K562 (cell line): ENCODE data around the gene YIPF4. TPM values are rescaled to one million over a fixed set of nuclear protein-coding genes. Genes with fewer than 3 reads are reported as not detected.

ENCODE experiments used
- ATAC-seq: fragments of 200-7000 bp; cut with Tn5 transposase; 3 replicates; pipeline ENCODE4 v1.9.1; 2020; ENCODE audit warnings: moderate library complexity
- BruUV-seq: library from RNA; stranded (reverse); fragments of 400-500 nt; replicated peaks from 2 replicates; lab custom pipeline; 2021; lab: Mats Ljungman, UMichigan
- CTCF ChIA-PET: fragments of 300-600 bp; formaldehyde crosslinking; extraction: SDS; loops from one replicate; lab custom pipeline; 2021; ENCODE audit warnings: low intra/inter-chr PET ratio; lab: Yijun Ruan, JAX
- POLR2A ChIA-PET: fragments of 300-600, 350-650 bp; sonication (Branson Sonifier 250); formaldehyde crosslinking; extraction: SDS; loops from one replicate; lab custom pipeline; 2021; ENCODE audit warnings: antibody characterized with exemption, inconsistent platforms; lab: Yijun Ruan, JAX
- DNase-seq, 4 experiments: peaks; one replicate each; pipeline versions ENCODE4 v3.0.0 to v3.0.0-alpha.2; 2011 to 2018; ENCODE audit warnings: low spot score in 3 of 4, mixed read lengths in 3 of 4; ENCODE audit errors: extremely low read depth in 1 of 4
- FAIRE-seq: peaks from 2 replicates; lab custom pipeline; 2011; peaks lifted over from hg19 to GRCh38; lab: Jason Lieb, UNC
- H2AFZ ChIP-seq: 2 replicates; pipeline ENCODE4 v1.6.0; 2011; ENCODE audit warnings: low read depth, low read length, control low read depth, inconsistent platforms
- H3K27ac ChIP-seq: fragments of 200-600 bp; 3 replicates; pipeline ENCODE4 v1.8.0; 2011; ENCODE audit warnings: low read depth, mild to moderate bottlenecking, control low read depth, inconsistent platforms, low read length, moderate library complexity, mixed read lengths; ENCODE audit errors: extremely low read depth
- H3K27me3 ChIP-seq, 2 experiments: fragments of 300-600 bp in 1 of 2; 2 replicates in 1 of 2; 3 replicates in 1 of 2; pipeline versions ENCODE4 v1.6.0 to v1.8.0; 2011; ENCODE audit warnings: inconsistent platforms in 2 of 2, low read length in 2 of 2, mild to moderate bottlenecking in 1 of 2, mixed read lengths in 1 of 2, moderate library complexity in 1 of 2; ENCODE audit not compliant: control insufficient read depth in 2 of 2, insufficient read depth in 2 of 2
- H3K36me3 ChIP-seq: fragments of 300-600 bp; 3 replicates; pipeline ENCODE4 v1.8.0; 2011; ENCODE audit warnings: mild to moderate bottlenecking, low read length, inconsistent platforms; ENCODE audit not compliant: control insufficient read depth, insufficient read depth
- H3K4me1 ChIP-seq, 2 experiments: fragments of 200-600 bp in 1 of 2; replicated peaks in 1 of 2; 2 replicates in 1 of 2; 3 replicates in 1 of 2; pipeline versions ENCODE4 v1.5.1 to v1.8.0; 2011; ENCODE audit warnings: inconsistent platforms in 2 of 2, low read length in 2 of 2, mild to moderate bottlenecking in 1 of 2, mixed read lengths in 1 of 2, moderate library complexity in 1 of 2; ENCODE audit not compliant: control insufficient read depth in 2 of 2, insufficient read depth in 2 of 2
- H3K4me2 ChIP-seq: 2 replicates; pipeline ENCODE4 v1.6.1; 2011; ENCODE audit warnings: low read length, control low read depth, inconsistent platforms, mixed read lengths; ENCODE audit not compliant: insufficient read depth
- H3K4me3 ChIP-seq: fragments of 200-600 bp; sonication (generic), shearing (Covaris generic); 2 replicates; pipeline ENCODE4 v1.5.1; 2016; ENCODE audit warnings: control low read depth, inconsistent platforms
- H3K79me2 ChIP-seq: fragments of 200-600 bp; 3 replicates; pipeline ENCODE4 v1.8.0; 2011; ENCODE audit warnings: low read length, inconsistent platforms; ENCODE audit not compliant: control insufficient read depth, insufficient read depth
- H3K9ac ChIP-seq, 2 experiments: 2 replicates each; pipeline versions ENCODE4 v1.6.0 to v1.6.1; 2011; ENCODE audit warnings: low read depth in 2 of 2, low read length in 2 of 2, control low read depth in 1 of 2, inconsistent platforms in 1 of 2, mild to moderate bottlenecking in 1 of 2, mixed read lengths in 1 of 2; ENCODE audit not compliant: insufficient read depth in 1 of 2
- H3K9me1 ChIP-seq: one replicate; pipeline ENCODE4 v1.6.0; 2011; ENCODE audit warnings: inconsistent platforms, mild to moderate bottlenecking, low read length, moderate library complexity; ENCODE audit not compliant: control insufficient read depth, insufficient read depth
- H3K9me3 ChIP-seq: replicated peaks from 2 replicates; pipeline ENCODE4 v1.5.1; 2011; ENCODE audit warnings: low read depth, low read length, inconsistent platforms; ENCODE audit not compliant: control insufficient read depth, insufficient read depth
- H4K20me1 ChIP-seq: replicated peaks from 2 replicates; pipeline ENCODE4 v1.6.1; 2011; ENCODE audit warnings: low read length, inconsistent platforms, mixed read lengths; ENCODE audit not compliant: control insufficient read depth, insufficient read depth
- CHD4 ChIP-seq: fragments of 200-600 bp; sonication (generic); IDR thresholded peaks from 3 replicates; pipeline ENCODE4 v1.6.1; 2012; ENCODE audit warnings: low read depth, mild to moderate bottlenecking, mixed read lengths, low read length, inconsistent platforms; ENCODE audit not compliant: insufficient read depth, insufficient replicate concordance, poor library complexity, severe bottlenecking
- ELF4 ChIP-seq: fragments of 450-650 bp; formaldehyde crosslinking; IDR thresholded peaks from 2 replicates; pipeline ENCODE4 v1.4.0; 2022; ENCODE audit warnings: missing genetic modification characterization
- EP300 ChIP-seq: IDR thresholded peaks from 2 replicates; pipeline ENCODE4 v1.6.1; 2012; ENCODE audit warnings: low read length, improper control_type of control experiment
- FOS ChIP-seq: IDR thresholded peaks from 3 replicates; pipeline ENCODE4 v1.6.1; 2011; ENCODE audit not compliant: insufficient read length; ENCODE audit errors: extremely low read depth
- NR2C1 ChIP-seq, 2 experiments: fragments of 450-650 bp; IDR thresholded peaks; 2 replicates each; pipeline ENCODE4 v1.6.1; 2017; ENCODE audit warnings: mild to moderate bottlenecking in 2 of 2, antibody characterized with exemption in 1 of 2, inconsistent platforms in 1 of 2, missing compliant biosample characterization in 1 of 2, missing genetic modification characterization in 1 of 2
- SOX6 ChIP-seq: fragments of 450-650 bp; IDR thresholded peaks from 2 replicates; pipeline ENCODE4 v1.6.1; 2014; ENCODE audit warnings: mild to moderate bottlenecking
- WGBS: fragments of 100-300 bp; shearing (Covaris generic); methylation state at CpG from one replicate; pipeline ENCODE4 v1.1.6; 2016; ENCODE audit warnings: low coverage, mixed read lengths; ENCODE audit not compliant: insufficient coverage; ENCODE audit errors: missing lambda C conversion rate; 5-methylcytosine and 5-hydroxymethylcytosine counted together
- in situ Hi-C: fragments of 300-500 bp; cut with MboI; formaldehyde crosslinking; loops from 4 replicates; pipeline ENCODE4 v1.15.0; 2018; ENCODE audit warnings: inconsistent platforms, mixed read lengths
- intact Hi-C: fragments of 100-400 bp; cut with micrococcal nuclease; formaldehyde crosslinking; loops from 2 replicates; pipeline ENCODE4 v1.14.2; 2022
- polyA plus RNA-seq, 8 experiments: library from polyadenylated mRNA; depleted of rRNA in 4 of 8; stranded (reverse) in 5 of 8; unstranded in 3 of 8; fragments of >200 nt; fragmentation: Nextera tagmentation in 2 of 8; fragmentation: Illumina TruSeq in 1 of 8; extraction: Ambion mirVana in 2 of 8; extraction: Trizol in 1 of 8; gene quantifications; 2 replicates each; pipeline versions ENCODE4 v1.2.1 to v1.2.3, GENCODE V29; 2011 to 2014; ENCODE audit warnings: inconsistent platforms in 1 of 8, missing spikeins in 1 of 8
- total RNA-seq, 7 experiments: library from RNA; depleted of rRNA in 6 of 7; stranded (reverse); fragments of >200 nt in 6 of 7; fragmentation: Illumina TruSeq in 2 of 7; extraction: Trizol in 2 of 7; gene quantifications; 2 replicates each; pipeline versions ENCODE4 v1.2.1 to v1.2.3, GENCODE V29; 2011 to 2021; ENCODE audit warnings: low replicate concordance in 1 of 7
- TF ChIP-seq, protein P1 (sequence below): IDR thresholded peaks from 2 replicates; pipeline ENCODE4 v1.6.1; 2012; ENCODE audit warnings: low read depth, low read length, improper control_type of control experiment, borderline replicate concordance
- TF ChIP-seq, protein P2 (sequence below): sonication (generic); formaldehyde crosslinking; IDR thresholded peaks from 2 replicates; pipeline ENCODE4 v1.8.1; 2023; ENCODE audit warnings: mild to moderate bottlenecking, missing genetic modification reagents
- TF ChIP-seq, protein P3 (sequence below): sonication (generic); formaldehyde crosslinking; IDR thresholded peaks from 2 replicates; pipeline ENCODE4 v1.8.1; 2023; ENCODE audit warnings: missing genetic modification reagents, mild to moderate bottlenecking, borderline replicate concordance

The YIPF4 gene
- total and polyA plus RNA-seq, 9 of the 15 experiments (the other 6 are each of a cell fraction or from before 2014, with no cell fraction given), result 4.9 to 46.9 (median 17.5) TPM

DNA sequence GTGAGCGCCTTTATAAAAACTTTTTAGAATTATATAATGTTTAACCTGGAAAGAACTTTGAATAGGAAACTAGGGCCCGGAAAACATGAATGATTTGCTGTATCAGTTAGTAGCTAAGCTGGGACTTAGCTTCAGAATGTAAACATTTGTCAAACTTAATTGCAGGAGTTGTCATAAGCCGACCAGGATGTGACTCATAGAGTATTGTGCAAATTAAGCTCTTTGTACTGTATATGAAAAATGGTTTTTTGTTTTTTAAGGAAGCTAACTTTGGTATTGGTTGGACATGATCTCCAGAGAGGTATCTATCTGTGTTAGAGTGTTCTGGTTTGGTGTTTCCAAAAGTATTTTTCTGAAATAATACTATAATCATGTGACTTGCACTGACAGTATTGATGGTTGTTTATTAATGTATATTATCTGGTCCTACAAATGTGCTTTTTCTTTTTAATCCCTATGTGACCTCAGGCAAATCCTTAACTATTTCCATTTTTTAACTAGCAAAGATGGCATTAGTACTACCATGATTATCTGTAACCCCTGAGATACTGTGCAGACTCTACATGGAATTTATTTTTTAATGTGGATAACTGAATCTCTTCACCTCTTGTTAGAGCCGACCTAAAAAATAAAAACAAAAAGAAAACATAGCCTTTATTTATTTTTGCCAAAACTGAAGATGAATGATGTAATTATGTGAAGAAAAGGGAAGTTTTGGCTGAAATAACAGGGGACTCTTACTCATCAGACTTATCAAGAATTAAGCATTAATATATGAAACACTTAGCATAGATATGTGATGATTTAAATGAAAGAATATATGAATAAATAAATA, 11.7 kb downstream of the YIPF4 start:
- 30% methylated on average over 4 of the region's 4 CpGs for WGBS
- Histone ChIP-seq H3K36me3 (peaks cover 15% of the 10 kb centered on the region; the same call in 1 of the 3 replicates), H3K4me1 (no peaks in the 10 kb centered on the region), H3K27me3 (no peaks in the 10 kb centered on the region), H4K20me1 (no peaks in the 10 kb centered on the region), H3K79me2 (peaks cover 19% of the 10 kb centered on the region; the same call in 2 of the 3 replicates), H3K9ac (no peak overlapping the region), H3K4me2 (no peak overlapping the region), H3K9me1 (no peaks in the 10 kb centered on the region), H3K27ac (0 out of 3 replicates have a peak overlapping the region, but pooled peaks have one; percentile 2), H3K4me3 (no peak overlapping the region), H3K9me3 (no peaks in the 10 kb centered on the region), H2AFZ (no peak overlapping the region)
- no TSS peak for BruUV-seq
- intact Hi-C loops, result no loop called here
- FAIRE-seq (no peak), DNase-seq (peak in 1 of 4 experiments; percentile 23), ATAC-seq (peak; percentile 56)
- ChIA-PET POLR2A (interaction anchor here (1.0 to 1.2 kb wide), 2 partner anchors 8 to 15 kb away, joined by 3 to 5 read pairs; no protein-coding TSS in a partner anchor), CTCF (no interaction called here)
- in situ Hi-C loops, result no loop called here
- TF ChIP-seq CHD4, result no peak
- no peak for TF ChIP-seq ELF4
- TF ChIP-seq, protein P1, sequence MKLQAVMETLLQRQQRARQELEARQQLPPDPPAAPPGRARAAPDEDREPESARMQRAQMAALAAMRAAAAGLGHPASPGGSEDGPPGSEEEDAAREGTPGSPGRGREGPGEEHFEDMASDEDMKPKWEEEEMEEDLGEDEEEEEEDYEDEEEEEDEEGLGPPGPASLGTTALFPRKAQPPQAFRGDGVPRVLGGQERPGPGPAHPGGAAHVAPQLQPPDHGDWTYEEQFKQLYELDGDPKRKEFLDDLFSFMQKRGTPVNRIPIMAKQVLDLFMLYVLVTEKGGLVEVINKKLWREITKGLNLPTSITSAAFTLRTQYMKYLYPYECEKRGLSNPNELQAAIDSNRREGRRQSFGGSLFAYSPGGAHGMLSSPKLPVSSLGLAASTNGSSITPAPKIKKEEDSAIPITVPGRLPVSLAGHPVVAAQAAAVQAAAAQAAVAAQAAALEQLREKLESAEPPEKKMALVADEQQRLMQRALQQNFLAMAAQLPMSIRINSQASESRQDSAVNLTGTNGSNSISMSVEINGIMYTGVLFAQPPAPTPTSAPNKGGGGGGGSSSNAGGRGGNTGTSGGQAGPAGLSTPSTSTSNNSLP, result 0 out of 2 replicates have a peak, but pooled peaks have one; percentile 32
- TF ChIP-seq FOS, result peak; percentile 19
- TF ChIP-seq SOX6, result peak; percentile 56
- TF ChIP-seq NR2C1 (IDR thresholded peaks at IDR 0.05), result no peak
- peak; percentile 40; the same call in 1 of the 2 replicates for TF ChIP-seq NR2C1 (tag; IDR thresholded peaks at IDR 0.05)
- TF ChIP-seq EP300, result peak; percentile 59; the same call in 1 of the 2 replicates
- TF ChIP-seq, protein P2, sequence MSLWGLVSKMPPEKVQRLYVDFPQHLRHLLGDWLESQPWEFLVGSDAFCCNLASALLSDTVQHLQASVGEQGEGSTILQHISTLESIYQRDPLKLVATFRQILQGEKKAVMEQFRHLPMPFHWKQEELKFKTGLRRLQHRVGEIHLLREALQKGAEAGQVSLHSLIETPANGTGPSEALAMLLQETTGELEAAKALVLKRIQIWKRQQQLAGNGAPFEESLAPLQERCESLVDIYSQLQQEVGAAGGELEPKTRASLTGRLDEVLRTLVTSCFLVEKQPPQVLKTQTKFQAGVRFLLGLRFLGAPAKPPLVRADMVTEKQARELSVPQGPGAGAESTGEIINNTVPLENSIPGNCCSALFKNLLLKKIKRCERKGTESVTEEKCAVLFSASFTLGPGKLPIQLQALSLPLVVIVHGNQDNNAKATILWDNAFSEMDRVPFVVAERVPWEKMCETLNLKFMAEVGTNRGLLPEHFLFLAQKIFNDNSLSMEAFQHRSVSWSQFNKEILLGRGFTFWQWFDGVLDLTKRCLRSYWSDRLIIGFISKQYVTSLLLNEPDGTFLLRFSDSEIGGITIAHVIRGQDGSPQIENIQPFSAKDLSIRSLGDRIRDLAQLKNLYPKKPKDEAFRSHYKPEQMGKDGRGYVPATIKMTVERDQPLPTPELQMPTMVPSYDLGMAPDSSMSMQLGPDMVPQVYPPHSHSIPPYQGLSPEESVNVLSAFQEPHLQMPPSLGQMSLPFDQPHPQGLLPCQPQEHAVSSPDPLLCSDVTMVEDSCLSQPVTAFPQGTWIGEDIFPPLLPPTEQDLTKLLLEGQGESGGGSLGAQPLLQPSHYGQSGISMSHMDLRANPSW (CRISPR knock-in tag), result no peak
- TF ChIP-seq, protein P3, sequence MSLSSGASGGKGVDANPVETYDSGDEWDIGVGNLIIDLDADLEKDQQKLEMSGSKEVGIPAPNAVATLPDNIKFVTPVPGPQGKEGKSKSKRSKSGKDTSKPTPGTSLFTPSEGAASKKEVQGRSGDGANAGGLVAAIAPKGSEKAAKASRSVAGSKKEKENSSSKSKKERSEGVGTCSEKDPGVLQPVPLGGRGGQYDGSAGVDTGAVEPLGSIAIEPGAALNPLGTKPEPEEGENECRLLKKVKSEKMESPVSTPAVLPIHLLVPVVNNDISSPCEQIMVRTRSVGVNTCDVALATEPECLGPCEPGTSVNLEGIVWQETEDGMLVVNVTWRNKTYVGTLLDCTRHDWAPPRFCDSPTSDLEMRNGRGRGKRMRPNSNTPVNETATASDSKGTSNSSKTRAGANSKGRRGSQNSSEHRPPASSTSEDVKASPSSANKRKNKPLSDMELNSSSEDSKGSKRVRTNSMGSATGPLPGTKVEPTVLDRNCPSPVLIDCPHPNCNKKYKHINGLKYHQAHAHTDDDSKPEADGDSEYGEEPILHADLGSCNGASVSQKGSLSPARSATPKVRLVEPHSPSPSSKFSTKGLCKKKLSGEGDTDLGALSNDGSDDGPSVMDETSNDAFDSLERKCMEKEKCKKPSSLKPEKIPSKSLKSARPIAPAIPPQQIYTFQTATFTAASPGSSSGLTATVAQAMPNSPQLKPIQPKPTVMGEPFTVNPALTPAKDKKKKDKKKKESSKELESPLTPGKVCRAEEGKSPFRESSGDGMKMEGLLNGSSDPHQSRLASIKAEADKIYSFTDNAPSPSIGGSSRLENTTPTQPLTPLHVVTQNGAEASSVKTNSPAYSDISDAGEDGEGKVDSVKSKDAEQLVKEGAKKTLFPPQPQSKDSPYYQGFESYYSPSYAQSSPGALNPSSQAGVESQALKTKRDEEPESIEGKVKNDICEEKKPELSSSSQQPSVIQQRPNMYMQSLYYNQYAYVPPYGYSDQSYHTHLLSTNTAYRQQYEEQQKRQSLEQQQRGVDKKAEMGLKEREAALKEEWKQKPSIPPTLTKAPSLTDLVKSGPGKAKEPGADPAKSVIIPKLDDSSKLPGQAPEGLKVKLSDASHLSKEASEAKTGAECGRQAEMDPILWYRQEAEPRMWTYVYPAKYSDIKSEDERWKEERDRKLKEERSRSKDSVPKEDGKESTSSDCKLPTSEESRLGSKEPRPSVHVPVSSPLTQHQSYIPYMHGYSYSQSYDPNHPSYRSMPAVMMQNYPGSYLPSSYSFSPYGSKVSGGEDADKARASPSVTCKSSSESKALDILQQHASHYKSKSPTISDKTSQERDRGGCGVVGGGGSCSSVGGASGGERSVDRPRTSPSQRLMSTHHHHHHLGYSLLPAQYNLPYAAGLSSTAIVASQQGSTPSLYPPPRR (CRISPR knock-in tag), result no peak
